GM23338 (cell line): ENCODE data around the gene STK38L. TPM values are rescaled to one million over a fixed set of nuclear protein-coding genes. Genes with fewer than 3 reads are reported as not detected.

ENCODE experiments used
- ATAC-seq: fragments of 200-7000 bp; cut with Tn5 transposase; 3 replicates; pipeline ENCODE4 v1.9.1; 2020
- DNase-seq: peaks from one replicate; pipeline ENCODE4 v3.0.0-alpha.2; 2015; ENCODE audit warnings: low spot score
- H2AFZ ChIP-seq: fragments of 200-600 bp; sonication (generic); 2 replicates; pipeline ENCODE4 v1.8.0; 2016; ENCODE audit warnings: antibody characterized with exemption, mild to moderate bottlenecking, moderate library complexity
- H3F3A ChIP-seq: fragments of 200-600 bp; sonication (generic); replicated peaks from 2 replicates; pipeline ENCODE4 v1.8.0; 2017; ENCODE audit warnings: antibody characterized with exemption, mixed run types, low read depth
- H3K27ac ChIP-seq: fragments of 200-600 bp; sonication (generic); 2 replicates; pipeline ENCODE4 v1.6.1; 2016; ENCODE audit warnings: low read depth
- H3K27me3 ChIP-seq: fragments of 200-600 bp; sonication (generic); 2 replicates; pipeline ENCODE4 v1.8.0; 2016; ENCODE audit warnings: mild to moderate bottlenecking, mixed run types, moderate library complexity; ENCODE audit not compliant: insufficient read depth
- H3K36me3 ChIP-seq: fragments of 200-600 bp; sonication (generic); 2 replicates; pipeline ENCODE4 v1.8.0; 2016; ENCODE audit warnings: mild to moderate bottlenecking; ENCODE audit not compliant: insufficient read depth
- H3K4me1 ChIP-seq: fragments of 200-600 bp; sonication (generic); 2 replicates; pipeline ENCODE4 v1.8.0; 2016; ENCODE audit warnings: mild to moderate bottlenecking, moderate library complexity; ENCODE audit not compliant: insufficient read depth
- H3K4me2 ChIP-seq: fragments of 200-600 bp; sonication (generic); 2 replicates; pipeline ENCODE4 v1.7.1; 2017; ENCODE audit warnings: mixed run types
- H3K4me3 ChIP-seq: fragments of 200-600 bp; sonication (generic); 2 replicates; pipeline ENCODE4 v1.6.1; 2016; ENCODE audit warnings: mixed run types
- H3K79me2 ChIP-seq: fragments of 200-600 bp; sonication (generic); replicated peaks from 2 replicates; pipeline ENCODE4 v1.8.0; 2017; ENCODE audit warnings: mild to moderate bottlenecking; ENCODE audit not compliant: insufficient read depth
- H3K9me2 ChIP-seq: fragments of 200-600 bp; sonication (generic); 2 replicates; pipeline ENCODE4 v1.8.0; 2017; ENCODE audit not compliant: insufficient read depth
- H4K20me1 ChIP-seq: fragments of 200-600 bp; sonication (generic); replicated peaks from 2 replicates; pipeline ENCODE4 v1.8.0; 2017; ENCODE audit warnings: mild to moderate bottlenecking; ENCODE audit not compliant: insufficient read depth
- H3K27ac Mint-ChIP-seq: 2 replicates; pipeline ENCODE4 v1.8.0; 2020; ENCODE audit warnings: inconsistent platforms, mild to moderate bottlenecking, moderate library complexity, mixed read lengths
- H3K27me3 Mint-ChIP-seq: 3 replicates; pipeline ENCODE4 v1.8.0; 2022; ENCODE audit warnings: low read depth, mild to moderate bottlenecking, moderate library complexity, mixed read lengths, inconsistent platforms; ENCODE audit not compliant: insufficient read depth, poor library complexity
- H3K36me3 Mint-ChIP-seq: 3 replicates; pipeline ENCODE4 v1.8.0; 2021; ENCODE audit warnings: low read depth, mild to moderate bottlenecking, inconsistent platforms, moderate library complexity, mixed read lengths
- H3K4me1 Mint-ChIP-seq: 3 replicates; pipeline ENCODE4 v1.8.0; 2020; ENCODE audit warnings: mild to moderate bottlenecking, inconsistent platforms, mixed read lengths
- H3K4me3 Mint-ChIP-seq: 3 replicates; pipeline ENCODE4 v1.8.0; 2021; ENCODE audit warnings: moderate library complexity, mild to moderate bottlenecking, inconsistent platforms, mixed read lengths
- H3K9me3 Mint-ChIP-seq: 3 replicates; pipeline ENCODE4 v1.8.0; 2020; ENCODE audit warnings: moderate library complexity, mild to moderate bottlenecking, inconsistent platforms, mixed read lengths
- CREB1 ChIP-seq: fragments of 250-450 bp; sonication (Bioruptor Pico); IDR thresholded peaks from 2 replicates; pipeline ENCODE4 v1.5.0; 2020; ENCODE audit warnings: low read depth, mild to moderate bottlenecking, moderate library complexity
- CTCF ChIP-seq, 2 experiments: fragments of 200-600 bp in 1 of 2; sonication (generic) in 1 of 2; conservative IDR thresholded peaks; 2 replicates each; pipeline versions ENCODE4 v1.5.1 to v1.6.1; 2016 to 2017; ENCODE audit warnings: antibody characterized with exemption in 2 of 2, low read depth in 2 of 2, mild to moderate bottlenecking in 2 of 2, moderate library complexity in 1 of 2
- ETS1 ChIP-seq: IDR thresholded peaks from 2 replicates; pipeline ENCODE4 v1.6.1; 2016; ENCODE audit warnings: antibody characterized with exemption
- EZH2 ChIP-seq: fragments of 200-600 bp; sonication (generic); IDR thresholded peaks from one replicate; pipeline ENCODE4 v1.8.0; 2017; ENCODE audit warnings: antibody characterized with exemption, mild to moderate bottlenecking, low read depth; ENCODE audit not compliant: unreplicated experiment
- EZH2phosphoT487 ChIP-seq: fragments of 200-600 bp; sonication (generic); IDR thresholded peaks from one replicate; pipeline ENCODE4 v1.8.1; 2018; ENCODE audit warnings: antibody characterized with exemption; ENCODE audit not compliant: unreplicated experiment
- JUNB ChIP-seq: IDR thresholded peaks from one replicate; pipeline ENCODE4 v1.6.1; 2016; ENCODE audit warnings: antibody characterized with exemption; ENCODE audit not compliant: unreplicated experiment
- NANOG ChIP-seq: IDR thresholded peaks from 2 replicates; pipeline ENCODE4 v1.6.1; 2016; ENCODE audit warnings: antibody characterized with exemption, borderline replicate concordance
- POLR2AphosphoS5 ChIP-seq: IDR thresholded peaks from 2 replicates; pipeline ENCODE4 v1.6.1; 2016; ENCODE audit warnings: antibody characterized with exemption, low read depth
- REST ChIP-seq: IDR thresholded peaks from one replicate; pipeline ENCODE4 v1.6.1; 2018; ENCODE audit warnings: antibody characterized with exemption; ENCODE audit not compliant: unreplicated experiment
- STAT1 ChIP-seq: IDR thresholded peaks from one replicate; pipeline ENCODE4 v1.6.1; 2016; ENCODE audit warnings: antibody characterized with exemption; ENCODE audit not compliant: unreplicated experiment
- ZNF114 ChIP-seq: fragments of 250-450 bp; sonication (Bioruptor Pico); IDR thresholded peaks from 2 replicates; pipeline ENCODE4 v1.5.0; 2020; ENCODE audit warnings: mild to moderate bottlenecking, moderate library complexity
- ZNF331 ChIP-seq: fragments of 250-450 bp; sonication (Bioruptor Pico); IDR thresholded peaks from 2 replicates; pipeline ENCODE4 v1.5.0; 2020; ENCODE audit warnings: low read depth, mild to moderate bottlenecking, moderate library complexity
- ZNF462 ChIP-seq: fragments of 250-450 bp; sonication (Bioruptor Pico); IDR thresholded peaks from 2 replicates; pipeline ENCODE4 v1.5.0; 2020; ENCODE audit warnings: mild to moderate bottlenecking, moderate library complexity
- polyA plus RNA-seq: library from polyadenylated mRNA; unstranded; fragments of >200 nt; fragmentation: Nextera tagmentation; extraction: Ambion mirVana; gene quantifications from 2 replicates; pipeline ENCODE4 v1.2.1, GENCODE V29; 2016
- total RNA-seq: library from RNA; depleted of rRNA; stranded (reverse); fragments of >200 nt; shearing (Covaris generic); gene quantifications from 2 replicates; pipeline ENCODE4 v1.2.3, GENCODE V29; 2014

Gene STK38L
- total and polyA plus RNA-seq, 2 experiments from 2014 or later: 28.9 to 56.5 TPM

GRCh38 chr12:27355979-27356378 is 111.9 kb downstream of the STK38L start:
- no peaks in the 10 kb centered on the region for H3K9me3 Mint-ChIP-seq
- no peak overlapping the region for H3K27ac ChIP-seq
- H3K27ac Mint-ChIP-seq: no peak overlapping the region
- H3K4me1 Mint-ChIP-seq: no peaks in the 10 kb centered on the region
- no peaks in the 10 kb centered on the region; the same call in 1 of the 2 replicates for H4K20me1 ChIP-seq
- DNase-seq (no peak), ATAC-seq (no peak)
- H3K36me3 ChIP-seq: no peaks in the 10 kb centered on the region
- H3K4me2 ChIP-seq: no peak overlapping the region
- no peaks in the 10 kb centered on the region for H3K9me2 ChIP-seq
- no peaks in the 10 kb centered on the region for H3K4me1 ChIP-seq
- H3K27me3 Mint-ChIP-seq: no peaks in the 10 kb centered on the region
- no peak overlapping the region for H3K4me3 ChIP-seq
- H3K79me2 ChIP-seq: no peaks in the 10 kb centered on the region
- no peaks in the 10 kb centered on the region for H3K36me3 Mint-ChIP-seq
- no peak overlapping the region for H2AFZ ChIP-seq
- H3K4me3 Mint-ChIP-seq: no peak overlapping the region
- H3K27me3 ChIP-seq: no peaks in the 10 kb centered on the region
- H3F3A ChIP-seq: no peaks in the 10 kb centered on the region
- TF ChIP-seq ZNF462 (CRISPR knock-in tag) (no peak), EZH2phosphoT487 (no peak), ZNF114 (CRISPR knock-in tag) (no peak), ETS1 (no peak), POLR2AphosphoS5 (no peak), CTCF (conservative IDR thresholded peaks at IDR 0.05; ENCODE audit: low read depth in 2 of 2) (no peak), NANOG (no peak), STAT1 (no peak), REST (no peak), EZH2 (no peak), ZNF331 (CRISPR knock-in tag) (no peak), JUNB (no peak), CREB1 (CRISPR knock-in tag) (no peak)
